ENCODE measurements around the gene FIS1. TPM values are rescaled to one million over a fixed set of nuclear protein-coding genes. Genes with fewer than 3 reads are reported as not detected.
"Not testable (repeated sequence)": the region's sequence is repeated elsewhere in the genome, so short reads cannot be mapped to it uniquely, and the experiment has no call there.

Gene FIS1
- total RNA-seq, 1 donor from 2014 or later = 133 TPM

GRCh38 chr7:101207459-101207858 is 37.4 kb downstream of the FIS1 start:
- no peak for TF ChIP-seq CTCF (IDR thresholded peaks at IDR 0.05)
- Histone ChIP-seq H3K27ac (no peak overlapping the region), H3K36me3 (peaks cover 62% of the 10 kb centered on the region), H3K27me3 (ENCODE audit: low read depth) (peaks cover 12% of the 10 kb centered on the region), H3K4me1 (no peaks in the 10 kb centered on the region), H3K4me3 (no peak overlapping the region), H3K9me3 (no peaks in the 10 kb centered on the region)
- intact Hi-C loops (cut with DNase I) = no loop called here
- ATAC-seq = no peak
- no peak for DNase-seq

- intact Hi-C loops (cut with DNase I) = no loop called here
- no peak overlapping the region for H3K27ac ChIP-seq
- peaks cover 20% of the 10 kb centered on the region for H3K27me3 ChIP-seq (ENCODE audit: low read depth)
- ATAC-seq (no peak), DNase-seq (no peak)
- H3K4me1 ChIP-seq = peaks cover 8% of the 10 kb centered on the region
- H3K36me3 ChIP-seq = peaks cover 54% of the 10 kb centered on the region
- no peak for TF ChIP-seq CTCF (IDR thresholded peaks at IDR 0.05)
- H3K4me3 ChIP-seq = no peak overlapping the region
- H3K9me3 ChIP-seq = no peaks in the 10 kb centered on the region
Measured at GRCh38 chr7:101206665-101207042, 38.2 kb downstream of the FIS1 start.

- no peak for TF ChIP-seq CTCF (IDR thresholded peaks at IDR 0.05)
- Histone ChIP-seq H3K9me3 (no peaks in the 10 kb centered on the region), H3K27me3 (ENCODE audit: low read depth) (peaks cover 26% of the 10 kb centered on the region), H3K4me3 (no peak overlapping the region), H3K4me1 (peaks cover 10% of the 10 kb centered on the region), H3K27ac (no peak overlapping the region), H3K36me3 (peaks cover 49% of the 10 kb centered on the region)
- ATAC-seq (no peak), DNase-seq (no peak)
- intact Hi-C loops (cut with DNase I) = no loop called here
Measured at GRCh38 chr7:101205901-101206664, 38.8 kb downstream of the FIS1 start.

GRCh38 chr7:101203740-101204738 is 40.8 kb downstream of the FIS1 start:
- Histone ChIP-seq H3K27me3 (ENCODE audit: low read depth) (peaks cover 44% of the 10 kb centered on the region), H3K4me1 (peaks cover 10% of the 10 kb centered on the region), H3K36me3 (peaks cover 28% of the 10 kb centered on the region)
- ATAC-seq; H3K27ac ChIP-seq; H3K9me3 ChIP-seq; intact Hi-C loops (cut with DNase I); DNase-seq; H3K4me3 ChIP-seq: not testable (repeated sequence)

GRCh38 chr7:101202603-101202918 is 42.3 kb downstream of the FIS1 start:
- Histone ChIP-seq H3K27ac (no peak overlapping the region), H3K36me3 (peaks cover 18% of the 10 kb centered on the region), H3K9me3 (no peaks in the 10 kb centered on the region), H3K4me1 (peaks cover 10% of the 10 kb centered on the region), H3K4me3 (no peak overlapping the region), H3K27me3 (ENCODE audit: low read depth) (peaks cover 57% of the 10 kb centered on the region)
- DNase-seq = no peak
- TF ChIP-seq CTCF (IDR thresholded peaks at IDR 0.05) = no peak
- ATAC-seq = no peak
- intact Hi-C loops (cut with DNase I) = no loop called here
